HepG2 (cell line): Measurements from ENCODE around the gene HMHB1. TPM values are rescaled to one million over a fixed set of nuclear protein-coding genes. Genes with fewer than 3 reads are reported as not detected.

ENCODE experiments used
- ATAC-seq: fragments of 200-7000 bp; cut with Tn5 transposase; 3 replicates; pipeline ENCODE4 v1.9.1; 2020; ENCODE audit warnings: mild to moderate bottlenecking, moderate library complexity
- BruUV-seq: library from RNA; stranded (reverse); fragments of 400-500 nt; replicated peaks from 2 replicates; lab custom pipeline; 2021; lab: Mats Ljungman, UMichigan
- CTCF ChIA-PET: fragments of 300-600 bp; formaldehyde crosslinking; extraction: SDS; loops from one replicate; lab custom pipeline; 2021; ENCODE audit warnings: low total read pairs, inconsistent platforms, low intra/inter-chr PET ratio; lab: Yijun Ruan, JAX
- POLR2A ChIA-PET: fragments of 350-600 bp; sonication (Branson Sonifier 250); formaldehyde crosslinking; loops from one replicate; lab custom pipeline; 2020; ENCODE audit warnings: antibody characterized with exemption, inconsistent platforms; lab: Yijun Ruan, JAX
- DNase-seq: peaks from one replicate; pipeline ENCODE4 v3.0.0-alpha.2; 2015; ENCODE audit warnings: low spot score
- FAIRE-seq: peaks from 3 replicates; lab custom pipeline; 2011; peaks lifted over from hg19 to GRCh38; lab: Jason Lieb, UNC
- H2AFZ ChIP-seq: one replicate; pipeline ENCODE4 v1.6.1; 2011; ENCODE audit warnings: low read length, inconsistent platforms
- H3K27ac ChIP-seq: fragments of 300-600 bp; 3 replicates; pipeline ENCODE4 v1.8.0; 2011; ENCODE audit warnings: mixed run types, mild to moderate bottlenecking, mixed read lengths, low read length, inconsistent platforms; ENCODE audit not compliant: insufficient read depth; ENCODE audit errors: extremely low read length
- H3K27me3 ChIP-seq, 2 experiments: fragments of 200-600 bp in 1 of 2; 2 replicates in 1 of 2; 3 replicates in 1 of 2; pipeline versions ENCODE4 v1.6.0 to v1.8.0; 2011; ENCODE audit warnings: low read length in 2 of 2, mild to moderate bottlenecking in 2 of 2, moderate library complexity in 2 of 2, inconsistent platforms in 1 of 2; ENCODE audit not compliant: insufficient read depth in 2 of 2, control insufficient read depth in 1 of 2
- H3K36me3 ChIP-seq, 2 experiments: fragments of 200-600 bp in 1 of 2; replicated peaks in 1 of 2; 2 replicates in 1 of 2; 3 replicates in 1 of 2; pipeline versions ENCODE4 v1.5.1 to v1.8.0; 2011; ENCODE audit warnings: low read length in 2 of 2, inconsistent platforms in 1 of 2; ENCODE audit not compliant: insufficient read depth in 2 of 2, control insufficient read depth in 1 of 2
- H3K4me1 ChIP-seq: 2 replicates; pipeline ENCODE4 v1.5.1; 2012; ENCODE audit warnings: low read length, inconsistent platforms; ENCODE audit not compliant: insufficient read depth
- H3K4me2 ChIP-seq: 2 replicates; pipeline ENCODE4 v1.6.0; 2011; ENCODE audit warnings: low read depth, low read length, inconsistent platforms
- H3K4me3 ChIP-seq, 3 experiments: fragments of 200-600 bp in 1 of 3; sonication (generic), shearing (Covaris generic) in 1 of 3; replicated peaks in 1 of 3; 2 replicates each; pipeline ENCODE4 v1.5.1; 2011 to 2016; ENCODE audit warnings: low read length in 3 of 3, inconsistent platforms in 2 of 3, low read depth in 2 of 3, mild to moderate bottlenecking in 2 of 3, control low read depth in 1 of 3, mixed read lengths in 1 of 3; ENCODE audit not compliant: insufficient read depth in 1 of 3
- H3K79me2 ChIP-seq: one replicate; pipeline ENCODE4 v1.6.1; 2011; ENCODE audit warnings: low read length, inconsistent platforms; ENCODE audit not compliant: insufficient read depth
- H3K9ac ChIP-seq: 2 replicates; pipeline ENCODE4 v1.6.0; 2011; ENCODE audit warnings: mild to moderate bottlenecking, low read depth, low read length, inconsistent platforms; ENCODE audit not compliant: insufficient read depth
- H3K9me3 ChIP-seq: 2 replicates; pipeline ENCODE4 v1.5.1; 2012; ENCODE audit warnings: mild to moderate bottlenecking, low read length
- H4K20me1 ChIP-seq: 2 replicates; pipeline ENCODE4 v1.6.0; 2011; ENCODE audit warnings: inconsistent platforms, mild to moderate bottlenecking, low read length, moderate library complexity; ENCODE audit not compliant: insufficient read depth
- BCLAF1 ChIP-seq: fragments of 450-650 bp; IDR thresholded peaks from 2 replicates; pipeline ENCODE4 v1.6.1; 2017; ENCODE audit warnings: mild to moderate bottlenecking
- FLYWCH1 ChIP-seq: sonication (generic); formaldehyde crosslinking; IDR thresholded peaks from 2 replicates; pipeline ENCODE4 v1.8.1; 2023; ENCODE audit warnings: mild to moderate bottlenecking, missing genetic modification reagents
- GFI1 ChIP-seq: sonication (generic); formaldehyde crosslinking; IDR thresholded peaks from 2 replicates; pipeline ENCODE4 v1.5.0; 2020; ENCODE audit warnings: missing genetic modification reagents, mild to moderate bottlenecking, borderline replicate concordance
- HDAC2 ChIP-seq: sonication (generic); formaldehyde crosslinking; IDR thresholded peaks from 2 replicates; pipeline ENCODE4 v1.4.0; 2020; ENCODE audit warnings: missing genetic modification reagents
- MXD1 ChIP-seq: sonication (generic); formaldehyde crosslinking; IDR thresholded peaks from 2 replicates; pipeline ENCODE4 v1.4.0; 2020; ENCODE audit warnings: mild to moderate bottlenecking, missing genetic modification reagents
- PHF5A ChIP-seq: IDR thresholded peaks from one replicate; pipeline ENCODE4 v1.6.1; 2018; ENCODE audit warnings: low read depth, missing genetic modification reagents; ENCODE audit not compliant: unreplicated experiment
- PLRG1 ChIP-seq: fragments of 450-650 bp; conservative IDR thresholded peaks from 2 replicates; pipeline ENCODE4 v1.6.1; 2016
- RBM22 ChIP-seq: fragments of 200-400 bp; formaldehyde crosslinking; optimal IDR thresholded peaks from 2 replicates; pipeline ENCODE3; 2017; ENCODE audit warnings: mild to moderate bottlenecking, low read length, moderate library complexity
- SP5 ChIP-seq: IDR thresholded peaks from 2 replicates; pipeline ENCODE4 v1.6.1; 2016; ENCODE audit warnings: low read depth, borderline replicate concordance
- STAG1 ChIP-seq: sonication (generic); formaldehyde crosslinking; IDR thresholded peaks from 2 replicates; pipeline ENCODE4 v1.4.0; 2020; ENCODE audit warnings: missing genetic modification reagents
- TCF12 ChIP-seq, 2 experiments: fragments of 450-650 bp in 1 of 2; sonication (generic) in 1 of 2; formaldehyde crosslinking in 1 of 2; IDR thresholded peaks; 2 replicates each; pipeline versions ENCODE4 v1.6.1 to v1.8.0; 2017 to 2022; ENCODE audit warnings: antibody characterized with exemption in 1 of 2, mild to moderate bottlenecking in 1 of 2, missing genetic modification reagents in 1 of 2, moderate library complexity in 1 of 2
- ZFP62 ChIP-seq: sonication (generic); formaldehyde crosslinking; IDR thresholded peaks from 2 replicates; pipeline ENCODE4 v1.4.0; 2020; ENCODE audit warnings: missing genetic modification reagents
- ZIK1 ChIP-seq: sonication (generic); formaldehyde crosslinking; IDR thresholded peaks from 2 replicates; pipeline ENCODE4 v1.5.0; 2020; ENCODE audit warnings: mild to moderate bottlenecking, low read depth, missing genetic modification reagents, borderline replicate concordance
- ZNF264 ChIP-seq: sonication (generic); formaldehyde crosslinking; IDR thresholded peaks from 2 replicates; pipeline ENCODE4 v1.4.0; 2020; ENCODE audit warnings: missing genetic modification reagents
- ZNF597 ChIP-seq: sonication (generic); formaldehyde crosslinking; IDR thresholded peaks from 2 replicates; pipeline ENCODE4 v1.5.0; 2020; ENCODE audit warnings: missing genetic modification reagents
- ZNF710 ChIP-seq: sonication (generic); formaldehyde crosslinking; IDR thresholded peaks from 2 replicates; pipeline ENCODE4 v1.5.0; 2020; ENCODE audit warnings: mild to moderate bottlenecking, missing genetic modification reagents, borderline replicate concordance
- ZNF720 ChIP-seq: sonication (generic); formaldehyde crosslinking; IDR thresholded peaks from 2 replicates; pipeline ENCODE4 v1.4.0; 2020; ENCODE audit warnings: missing genetic modification reagents
- ZSCAN30 ChIP-seq: sonication (generic); formaldehyde crosslinking; IDR thresholded peaks from 2 replicates; pipeline ENCODE4 v1.5.0; 2020; ENCODE audit warnings: mild to moderate bottlenecking, missing genetic modification reagents
- WGBS: methylation state at CpG from one replicate; pipeline ENCODE4 v1.1.6; 2017; ENCODE audit warnings: low lambda C conversion rate; 5-methylcytosine and 5-hydroxymethylcytosine counted together
- in situ Hi-C: cut with HindIII; loops from 2 replicates; pipeline ENCODE4 v1.10.0; 2017; ENCODE audit warnings: low pct_unique_long_range_greater_than_20kb; ENCODE audit not compliant: extremely low pct_ligation_motif_present
- intact Hi-C: fragments of 100-400 bp; cut with micrococcal nuclease; formaldehyde crosslinking; loops from one replicate; pipeline ENCODE4 v1.10.0; 2022; ENCODE audit not compliant: unreplicated experiment
- polyA plus RNA-seq, 8 experiments: library from polyadenylated mRNA; depleted of rRNA in 3 of 8; stranded (reverse) in 7 of 8; unstranded in 1 of 8; fragments of >200 nt; fragmentation: Illumina TruSeq in 4 of 8; extraction: Trizol in 4 of 8; gene quantifications; 2 replicates each; pipeline versions ENCODE4 v1.2.1 to v1.2.3, GENCODE V29; 2011 to 2016; ENCODE audit warnings: low read depth in 4 of 8, missing spikeins in 1 of 8, mixed read lengths in 1 of 8; ENCODE audit not compliant: insufficient read depth in 1 of 8
- total RNA-seq, 5 experiments: library from RNA; depleted of rRNA; stranded (reverse); fragments of >200 nt; fragmentation: Illumina TruSeq; extraction: Trizol; gene quantifications; 2 replicates each; pipeline ENCODE4 v1.2.3, GENCODE V29; 2016; ENCODE audit warnings: low read depth in 1 of 5

The HMHB1 gene
- total and polyA plus RNA-seq, 2 of the 13 experiments (the other 11 are each of a cell fraction or from before 2014, with no cell fraction given), result not detected

GRCh38 chr5:143843461-143843860 lies 31.5 kb downstream of the HMHB1 start (continued):
- TF ChIP-seq BCLAF1 (no peak), ZNF597 (no peak)

- FAIRE-seq, result no peak
- no peak overlapping the region for H2AFZ ChIP-seq
- BruUV-seq, result no TSS peak
- no peak overlapping the region for H3K4me3 ChIP-seq
- intact Hi-C loops (no loop called here), in situ Hi-C loops (no loop called here)
- H3K27me3 ChIP-seq, result no peaks in the 10 kb centered on the region
- H3K4me2 ChIP-seq, result no peak overlapping the region
- H3K79me2 ChIP-seq, result no peaks in the 10 kb centered on the region
- POLR2A ChIA-PET, result no interaction called here
- WGBS, result 21% methylated on average over 3 of the region's 3 CpGs
- peaks cover 11% of the 10 kb centered on the region; the same call in 1 of the 2 replicates for H3K9me3 ChIP-seq
- H3K4me1 ChIP-seq, result no peaks in the 10 kb centered on the region
- no peak overlapping the region for H3K9ac ChIP-seq
- CTCF ChIA-PET, result no interaction called here
- DNase-seq, result no peak
- H3K36me3 ChIP-seq, result no peaks in the 10 kb centered on the region
- no peak for ATAC-seq
- no peak overlapping the region for H3K27ac ChIP-seq
- H4K20me1 ChIP-seq, result no peaks in the 10 kb centered on the region
- TF ChIP-seq ZFP62 (CRISPR knock-in tag) (no peak), GFI1 (CRISPR knock-in tag) (no peak), PHF5A (no peak), ZNF720 (CRISPR knock-in tag) (no peak), RBM22 (no peak), MXD1 (CRISPR knock-in tag) (no peak), HDAC2 (CRISPR knock-in tag) (no peak), STAG1 (CRISPR knock-in tag) (no peak), ZIK1 (CRISPR knock-in tag) (no peak), ZSCAN30 (no peak), SP5 (CRISPR knock-in tag) (no peak), ZNF264 (CRISPR knock-in tag) (no peak), PLRG1 (no peak), ZNF710 (CRISPR knock-in tag) (no peak), FLYWCH1 (CRISPR knock-in tag) (no peak), TCF12 (IDR thresholded peaks at IDR 0.05) (no peak), TCF12 (CRISPR knock-in tag; IDR thresholded peaks at IDR 0.05) (no peak)
Measured at GRCh38 chr5:143850050-143850683, 38.2 kb downstream of the HMHB1 start.
